H7 (cell line): ENCODE data around the gene KCNK3. TPM values are rescaled to one million over a fixed set of nuclear protein-coding genes. Genes with fewer than 3 reads are reported as not detected.
A peak's percentile ranks its signal among the peaks of the same experiment; 100 is the strongest.
"Not testable (repeated sequence)": the region's sequence is repeated elsewhere in the genome, so short reads cannot be mapped to it uniquely, and the experiment has no call there.

Experiments used
- DNase-seq: peaks from one replicate; pipeline ENCODE4 v3.0.0; 2012
- H3K27me3 ChIP-seq: 2 replicates; pipeline ENCODE4 v1.6.0; 2011; ENCODE audit warnings: mild to moderate bottlenecking, low read length; ENCODE audit not compliant: control insufficient read depth, insufficient read depth
- H3K36me3 ChIP-seq: replicated peaks from 2 replicates; pipeline ENCODE4 v1.5.1; 2011; ENCODE audit warnings: low read length; ENCODE audit not compliant: control insufficient read depth, insufficient read depth
- H3K4me3 ChIP-seq: 2 replicates; pipeline ENCODE4 v1.5.1; 2011; ENCODE audit warnings: low read depth, mild to moderate bottlenecking, control low read depth, low read length, moderate library complexity; ENCODE audit not compliant: insufficient read depth
- total RNA-seq: library from RNA; depleted of rRNA; stranded (reverse); fragments of >200 nt; shearing (Covaris generic); gene quantifications from 2 replicates; pipeline ENCODE4 v1.2.3, GENCODE V29; 2014

The KCNK3 gene
- total RNA-seq, 1 experiment from 2014 or later = 0.48 TPM

GRCh38 chr2:26750467-26750866 lies 57.9 kb downstream of the KCNK3 start:
- not testable (repeated sequence) for H3K4me3 ChIP-seq, H3K36me3 ChIP-seq, H3K27me3 ChIP-seq, DNase-seq

GRCh38 chr2:26752656-26753055 lies 60.1 kb downstream of the KCNK3 start:
- Histone ChIP-seq H3K27me3 (peaks cover 7% of the 10 kb centered on the region), H3K4me3 (no peak overlapping the region), H3K36me3 (no peaks in the 10 kb centered on the region)
- peak; percentile 10 for DNase-seq

- Histone ChIP-seq H3K36me3 (no peaks in the 10 kb centered on the region), H3K27me3 (peaks cover 7% of the 10 kb centered on the region), H3K4me3 (no peak overlapping the region)
- DNase-seq = no peak
Observed at GRCh38 chr2:26754539-26754938, 62.0 kb downstream of the KCNK3 start.

GRCh38 chr2:26754972-26755670 lies 62.6 kb downstream of the KCNK3 start:
- DNase-seq = peak; percentile 11
- peaks cover 7% of the 10 kb centered on the region for H3K27me3 ChIP-seq
- H3K4me3 ChIP-seq = no peak overlapping the region
- H3K36me3 ChIP-seq = no peaks in the 10 kb centered on the region

GRCh38 chr2:26756337-26756736 lies 63.8 kb downstream of the KCNK3 start:
- Histone ChIP-seq H3K36me3 (no peaks in the 10 kb centered on the region), H3K4me3 (no peak overlapping the region), H3K27me3 (peaks cover 3% of the 10 kb centered on the region)
- no peak for DNase-seq

- Histone ChIP-seq H3K27me3 (no peaks in the 10 kb centered on the region), H3K36me3 (no peaks in the 10 kb centered on the region), H3K4me3 (no peak overlapping the region)
- DNase-seq = peak; percentile 16
Observed at GRCh38 chr2:26757873-26758789, 65.6 kb downstream of the KCNK3 start.

- H3K36me3 ChIP-seq = no peaks in the 10 kb centered on the region
- no peak for DNase-seq
- no peak overlapping the region for H3K4me3 ChIP-seq
- H3K27me3 ChIP-seq = no peaks in the 10 kb centered on the region
Observed at GRCh38 chr2:26758790-26759321, 66.3 kb downstream of the KCNK3 start.

GRCh38 chr2:26759845-26760244 lies 67.3 kb downstream of the KCNK3 start:
- no peak for DNase-seq

GRCh38 chr2:26760991-26761390 lies 68.5 kb downstream of the KCNK3 start:
- not testable (repeated sequence) for DNase-seq, H3K27me3 ChIP-seq, H3K36me3 ChIP-seq, H3K4me3 ChIP-seq

More at GRCh38 chr2:26759845-26760244, 67.3 kb downstream of the KCNK3 start:
- Histone ChIP-seq H3K4me3 (no peak overlapping the region), H3K36me3 (no peaks in the 10 kb centered on the region), H3K27me3 (no peaks in the 10 kb centered on the region)

GRCh38 chr2:26763019-26763418 lies 70.5 kb downstream of the KCNK3 start:
- H3K27me3 ChIP-seq = no peaks in the 10 kb centered on the region
- no peaks in the 10 kb centered on the region for H3K36me3 ChIP-seq
- DNase-seq = no peak
- no peak overlapping the region for H3K4me3 ChIP-seq

GRCh38 chr2:26764078-26764887 lies 71.8 kb downstream of the KCNK3 start, which contains the start of gene SLC35F6:
TSS of gene SLC35F6 (plus strand) at chr2:26764284. CDS start at chr2:26764350, 66 bp downstream.
- peak; percentile 97 for DNase-seq
- Histone ChIP-seq H3K27me3 (no peaks in the 10 kb centered on the region), H3K4me3 (peak within 1 kb of the TSS; percentile 97), H3K36me3 (no peaks in the 10 kb centered on the region)

GRCh38 chr2:26764906-26765305 lies 72.4 kb downstream of the KCNK3 start:
- Histone ChIP-seq H3K36me3 (no peaks in the 10 kb centered on the region), H3K27me3 (no peaks in the 10 kb centered on the region), H3K4me3 (peak overlapping the region; percentile 97)
- DNase-seq = peak; percentile 19

- no peak for DNase-seq
- Histone ChIP-seq H3K27me3 (no peaks in the 10 kb centered on the region), H3K36me3 (no peaks in the 10 kb centered on the region), H3K4me3 (no peak overlapping the region)
Observed at GRCh38 chr2:26765475-26766200, 73.1 kb downstream of the KCNK3 start.
